Caco-2 (cell line): ENCODE data around the gene FUT9. TPM values are rescaled to one million over a fixed set of nuclear protein-coding genes. Genes with fewer than 3 reads are reported as not detected.

Experiments
- BruUV-seq: library from RNA; stranded (reverse); fragments of 400-500 nt; replicated peaks from 2 replicates; lab custom pipeline; 2021; lab: Mats Ljungman, UMichigan
- CTCF ChIA-PET: fragments of 300-600 bp; sonication (Branson Sonifier 250); formaldehyde crosslinking; loops from one replicate; lab custom pipeline; 2022; ENCODE audit warnings: antibody characterized with exemption; lab: Charles Lee
- POLR2A ChIA-PET: fragments of 300-600 bp; sonication (Branson Sonifier 250); formaldehyde crosslinking; loops from one replicate; lab custom pipeline; 2022; ENCODE audit warnings: antibody characterized with exemption; lab: Charles Lee
- DNase-seq, 2 experiments: peaks; one replicate each; pipeline versions ENCODE4 v3.0.0 to v3.0.0-alpha.2; 2020 to 2022
- H3K27me3 ChIP-seq: replicated peaks from 2 replicates; pipeline ENCODE4 v1.6.0; 2011; ENCODE audit warnings: low read length; ENCODE audit not compliant: control insufficient read depth, insufficient read depth
- H3K36me3 ChIP-seq: 2 replicates; pipeline ENCODE4 v1.5.1; 2011; ENCODE audit warnings: low read length; ENCODE audit not compliant: control insufficient read depth, insufficient read depth
- H3K4me1 ChIP-seq: fragments of 250-450 bp; sonication (Bioruptor Pico); 2 replicates; pipeline ENCODE4 v1.5.1; 2020; ENCODE audit warnings: mild to moderate bottlenecking
- H3K4me3 ChIP-seq: 2 replicates; pipeline ENCODE4 v1.5.1; 2011; ENCODE audit warnings: low read depth, mild to moderate bottlenecking, control low read depth, low read length
- H3K9me3 ChIP-seq: fragments of 250-450 bp; sonication (Bioruptor Pico); 2 replicates; pipeline ENCODE4 v1.5.1; 2020; ENCODE audit warnings: mild to moderate bottlenecking, moderate library complexity
- H3K27ac Mint-ChIP-seq: one replicate; pipeline ENCODE4 v1.8.0; 2022; ENCODE audit warnings: mixed read lengths; ENCODE audit not compliant: unreplicated experiment
- H3K27me3 Mint-ChIP-seq: one replicate; pipeline ENCODE4 v1.8.0; 2022; ENCODE audit warnings: mixed read lengths; ENCODE audit not compliant: insufficient read depth, unreplicated experiment
- H3K36me3 Mint-ChIP-seq: one replicate; pipeline ENCODE4 v1.8.0; 2022; ENCODE audit warnings: mild to moderate bottlenecking, mixed read lengths; ENCODE audit not compliant: insufficient read depth, unreplicated experiment
- H3K4me1 Mint-ChIP-seq: one replicate; pipeline ENCODE4 v1.8.0; 2022; ENCODE audit warnings: low read depth, mixed read lengths; ENCODE audit not compliant: unreplicated experiment
- H3K4me3 Mint-ChIP-seq: one replicate; pipeline ENCODE4 v1.8.0; 2022; ENCODE audit warnings: mild to moderate bottlenecking, moderate library complexity, mixed read lengths; ENCODE audit not compliant: unreplicated experiment
- H3K9me3 Mint-ChIP-seq: one replicate; pipeline ENCODE4 v1.8.0; 2022; ENCODE audit warnings: mixed read lengths; ENCODE audit not compliant: unreplicated experiment
- CTCF ChIP-seq, 2 experiments: fragments of 200-600 bp in 1 of 2; IDR thresholded peaks; 1 replicate in 1 of 2; 2 replicates in 1 of 2; pipeline versions ENCODE4 v1.5.1 to v1.8.0; 2011 to 2022; ENCODE audit warnings: antibody characterized with exemption in 1 of 2, control low read depth in 1 of 2, inconsistent platforms in 1 of 2, low read depth in 1 of 2, low read length in 1 of 2, mild to moderate bottlenecking in 1 of 2, moderate library complexity in 1 of 2; ENCODE audit not compliant: insufficient read depth in 1 of 2, severe bottlenecking in 1 of 2, unreplicated experiment in 1 of 2
- intact Hi-C: fragments of 100-400 bp; cut with micrococcal nuclease; formaldehyde crosslinking; loops from one replicate; pipeline ENCODE4 v1.10.0; 2022; ENCODE audit not compliant: unreplicated experiment
- total RNA-seq: library from RNA; stranded (reverse); gene quantifications from 2 replicates; pipeline ENCODE4 v1.2.3, GENCODE V29; 2022

Gene FUT9
- total RNA-seq, 1 experiment from 2014 or later = 0.11 TPM

- intact Hi-C loops = no loop called here
- BruUV-seq = no TSS peak
- Mint-ChIP-seq H3K27ac (no peak overlapping the region), H3K4me3 (no peak overlapping the region), H3K4me1 (no peaks in the 10 kb centered on the region), H3K9me3 (no peaks in the 10 kb centered on the region), H3K36me3 (no peaks in the 10 kb centered on the region), H3K27me3 (no peaks in the 10 kb centered on the region)
- H3K4me1 ChIP-seq = 0 out of 2 replicates have a peak, but pooled peaks cover 1% of the 10 kb centered on the region
- CTCF ChIA-PET = no interaction called here
- H3K27me3 ChIP-seq = no peaks in the 10 kb centered on the region
- no peaks in the 10 kb centered on the region for H3K36me3 ChIP-seq
- POLR2A ChIA-PET = no interaction called here
- H3K4me3 ChIP-seq = no peak overlapping the region
- no peak for DNase-seq
- TF ChIP-seq CTCF (IDR thresholded peaks at IDR 0.05; ENCODE audit: insufficient read depth in 1 of 2, low read depth in 1 of 2, low read length in 1 of 2, severe bottlenecking in 1 of 2, unreplicated experiment in 1 of 2) = no peak
- H3K9me3 ChIP-seq = no peaks in the 10 kb centered on the region
Measured at GRCh38 chr6:96157018-96157565, 141.3 kb downstream of the FUT9 start.

GRCh38 chr6:96162711-96163120 lies 146.9 kb downstream of the FUT9 start:
- intact Hi-C loops = no loop called here
- CTCF ChIA-PET = no interaction called here

GRCh38 chr6:96164802-96165201 lies 149.0 kb downstream of the FUT9 start:
- intact Hi-C loops = no loop called here
- H3K36me3 Mint-ChIP-seq = no peaks in the 10 kb centered on the region
- Histone ChIP-seq H3K9me3 (no peaks in the 10 kb centered on the region), H3K4me3 (no peak overlapping the region), H3K4me1 (0 out of 2 replicates have a peak, but pooled peaks cover 3% of the 10 kb centered on the region), H3K27me3 (no peaks in the 10 kb centered on the region), H3K36me3 (no peaks in the 10 kb centered on the region)
- no peaks in the 10 kb centered on the region for H3K4me1 Mint-ChIP-seq
- TF ChIP-seq CTCF (IDR thresholded peaks at IDR 0.05; ENCODE audit: insufficient read depth in 1 of 2, low read depth in 1 of 2, low read length in 1 of 2, severe bottlenecking in 1 of 2, unreplicated experiment in 1 of 2) = no peak
- no TSS peak for BruUV-seq
- ChIA-PET POLR2A (no interaction called here), CTCF (no interaction called here)
- DNase-seq = no peak
- no peaks in the 10 kb centered on the region for H3K27me3 Mint-ChIP-seq
- H3K9me3 Mint-ChIP-seq = peaks cover 12% of the 10 kb centered on the region
- no peak overlapping the region for H3K27ac Mint-ChIP-seq
- H3K4me3 Mint-ChIP-seq = no peak overlapping the region

More at GRCh38 chr6:96162711-96163120, 146.9 kb downstream of the FUT9 start:
- Histone ChIP-seq H3K4me3 (no peak overlapping the region), H3K36me3 (no peaks in the 10 kb centered on the region), H3K9me3 (no peaks in the 10 kb centered on the region), H3K4me1 (0 out of 2 replicates have a peak, but pooled peaks cover 3% of the 10 kb centered on the region), H3K27me3 (no peaks in the 10 kb centered on the region)
- TF ChIP-seq CTCF (IDR thresholded peaks at IDR 0.05; ENCODE audit: insufficient read depth in 1 of 2, low read depth in 1 of 2, low read length in 1 of 2, severe bottlenecking in 1 of 2, unreplicated experiment in 1 of 2) = no peak
- Mint-ChIP-seq H3K27me3 (no peaks in the 10 kb centered on the region), H3K27ac (no peak overlapping the region), H3K4me1 (no peaks in the 10 kb centered on the region), H3K4me3 (no peak overlapping the region), H3K9me3 (peaks cover 7% of the 10 kb centered on the region), H3K36me3 (no peaks in the 10 kb centered on the region)
- POLR2A ChIA-PET = no interaction called here
- BruUV-seq = no TSS peak
- no peak for DNase-seq
